Left renal cortex interstitium (tissue), 4 donors: ENCODE measurements around the gene IL26. TPM values are rescaled to one million over a fixed set of nuclear protein-coding genes. Genes with fewer than 3 reads are reported as not detected.
"Not testable (repeated sequence)": the region's sequence is repeated elsewhere in the genome, so short reads cannot be mapped to it uniquely, and the experiment has no call there.

ENCODE experiments used
- DNase-seq, 4 donors: peaks; one replicate each; pipeline ENCODE4 v3.0.0-alpha.2; 2013; ENCODE audit warnings: low read depth in 4 of 4, low spot score in 2 of 4, missing footprints in 1 of 4
- polyA plus RNA-seq, 4 donors: library from polyadenylated mRNA; unstranded; fragments of 120-200 nt; gene quantifications; one replicate each; pipeline ENCODE4 v1.2.1, GENCODE V29; 2013; ENCODE audit not compliant: insufficient read length in 4 of 4

IL26 gene
- polyA plus RNA-seq, 4 donors = not detected

GRCh38 chr12:68203460-68203875 is 22.1 kb downstream of the IL26 start:
- DNase-seq = no peak

GRCh38 chr12:68200854-68201253 is 24.8 kb downstream of the IL26 start:
- DNase-seq = no peak

GRCh38 chr12:68199127-68199526 is 26.5 kb downstream of the IL26 start:
- no peak for DNase-seq

GRCh38 chr12:68198507-68199086 is 27.0 kb downstream of the IL26 start:
- no peak for DNase-seq

- no peak for DNase-seq
These were observed 35.3 kb downstream of the IL26 start for GRCh38 chr12:68190301-68190700.

- no peak for DNase-seq
These were observed 35.8 kb downstream of the IL26 start for GRCh38 chr12:68189821-68190242.

- no peak for DNase-seq
These were observed 40.0 kb downstream of the IL26 start for GRCh38 chr12:68185598-68185997.

- no peak for DNase-seq
These were observed 44.5 kb downstream of the IL26 start for GRCh38 chr12:68180792-68181744.

GRCh38 chr12:68178774-68179439 is 46.7 kb downstream of the IL26 start:
- no peak for DNase-seq

GRCh38 chr12:68178184-68178583 is 47.4 kb downstream of the IL26 start:
- DNase-seq = no peak

- no peak for DNase-seq
These were observed 48.0 kb downstream of the IL26 start for GRCh38 chr12:68177562-68177961.

GRCh38 chr12:68176257-68176656 is 49.4 kb downstream of the IL26 start:
- DNase-seq = no peak

GRCh38 chr12:68175557-68176061 is 50.0 kb downstream of the IL26 start:
- DNase-seq = no peak

- DNase-seq = not testable (repeated sequence)
These were observed 50.8 kb downstream of the IL26 start for GRCh38 chr12:68174761-68175160.

GRCh38 chr12:68173792-68174191 is 51.8 kb downstream of the IL26 start:
- no peak for DNase-seq

- DNase-seq = no peak
These were observed 54.9 kb downstream of the IL26 start for GRCh38 chr12:68170726-68171125.

- DNase-seq = no peak
These were observed 56.3 kb downstream of the IL26 start for GRCh38 chr12:68169213-68169889.

- no peak for DNase-seq
These were observed 59.2 kb downstream of the IL26 start for GRCh38 chr12:68166317-68166831.

GRCh38 chr12:68163560-68164081 is 62.0 kb downstream of the IL26 start:
- no peak for DNase-seq

GRCh38 chr12:68162374-68162773 is 63.2 kb downstream of the IL26 start:
- no peak for DNase-seq
